H54 (cell line): Measurements from ENCODE around the gene PHAX.
"Not testable (repeated sequence)": the region's sequence is repeated elsewhere in the genome, so short reads cannot be mapped to it uniquely, and the experiment has no call there.

Experiments
- DNase-seq: peaks from one replicate; pipeline ENCODE4 v3.0.0; 2011; ENCODE audit warnings: low spot score, mixed read lengths; ENCODE audit not compliant: insufficient read length
- FAIRE-seq: peaks from 3 replicates; lab custom pipeline; 2011; peaks lifted over from hg19 to GRCh38; lab: Jason Lieb, UNC
- POLR2A ChIP-seq: IDR thresholded peaks from 2 replicates; pipeline ENCODE4 v1.6.1; 2011; ENCODE audit warnings: low read depth, mild to moderate bottlenecking, low read length

The PHAX gene

GRCh38 chr5:126591549-126591948, 9.2 kb upstream of the PHAX start:
- DNase-seq (no peak), FAIRE-seq (no peak)
- no peak for TF ChIP-seq POLR2A

GRCh38 chr5:126594748-126595485, 5.8 kb upstream of the PHAX start, which contains the start of gene ALDH7A1:
Gene ALDH7A1, minus strand, starts transcription at chr5:126595219. Its CDS starts 21 bp downstream, at chr5:126595198.
- TF ChIP-seq POLR2A: peak; percentile 81
- DNase-seq (no peak), FAIRE-seq (no peak)

GRCh38 chr5:126595486-126596083, 5.2 kb upstream of the PHAX start:
- FAIRE-seq (no peak), DNase-seq (no peak)
- TF ChIP-seq POLR2A: no peak

- FAIRE-seq: no peak
- no peak for TF ChIP-seq POLR2A
- no peak for DNase-seq
Measured at GRCh38 chr5:126597156-126597555, 3.6 kb upstream of the PHAX start.

GRCh38 chr5:126599499-126599898, 1.2 kb upstream of the PHAX start:
- FAIRE-seq (no peak), DNase-seq (no peak)
- TF ChIP-seq POLR2A: no peak

GRCh38 chr5:126599971-126600630, 646 bp upstream of the PHAX start:
- DNase-seq, FAIRE-seq: not testable (repeated sequence)

- FAIRE-seq (no peak), DNase-seq (no peak)
- no peak for TF ChIP-seq POLR2A
Measured at GRCh38 chr5:126603402-126603991, 2.8 kb downstream of the PHAX start.

- TF ChIP-seq POLR2A: no peak
- DNase-seq (no peak), FAIRE-seq (no peak)
Measured at GRCh38 chr5:126605525-126605924, 4.8 kb downstream of the PHAX start.

- TF ChIP-seq POLR2A: no peak
- FAIRE-seq (no peak), DNase-seq (no peak)
Measured at GRCh38 chr5:126610160-126610559, 9.4 kb downstream of the PHAX start.

- no peak for TF ChIP-seq POLR2A
- DNase-seq (no peak), FAIRE-seq (no peak)
Measured at GRCh38 chr5:126610616-126611015, 9.9 kb downstream of the PHAX start.

GRCh38 chr5:126613941-126614592, 13.3 kb downstream of the PHAX start:
- no peak for TF ChIP-seq POLR2A
- no peak for DNase-seq
- FAIRE-seq: no peak

GRCh38 chr5:126615286-126615685, 14.5 kb downstream of the PHAX start:
- DNase-seq (no peak), FAIRE-seq (no peak)
- no peak for TF ChIP-seq POLR2A

GRCh38 chr5:126617603-126618002, 16.9 kb downstream of the PHAX start:
- not testable (repeated sequence) for FAIRE-seq

GRCh38 chr5:126619781-126620180, 19.0 kb downstream of the PHAX start:
- TF ChIP-seq POLR2A: no peak
- DNase-seq: no peak
- no peak for FAIRE-seq

More at GRCh38 chr5:126617603-126618002, 16.9 kb downstream of the PHAX start:
- not testable (repeated sequence) for DNase-seq
